Hepatocyte (in vitro differentiated cells): ENCODE results near the gene TRPT1. TPM values are rescaled to one million over a fixed set of nuclear protein-coding genes. Genes with fewer than 3 reads are reported as not detected.

ENCODE experiments used
- DNase-seq: peaks from one replicate; pipeline ENCODE4 v3.0.0-alpha.2; 2016; ENCODE audit warnings: low spot score
- H2AFZ ChIP-seq: fragments of 200-600 bp; sonication (generic); 2 replicates; pipeline ENCODE4 v1.6.0; 2016; ENCODE audit warnings: antibody characterized with exemption, mild to moderate bottlenecking
- H3K27ac ChIP-seq: fragments of 200-600 bp; sonication (generic); 2 replicates; pipeline ENCODE4 v1.5.1; 2016; ENCODE audit warnings: mild to moderate bottlenecking
- H3K27me3 ChIP-seq: fragments of 200-600 bp; sonication (generic); 2 replicates; pipeline ENCODE4 v1.6.1; 2016
- H3K36me3 ChIP-seq: fragments of 200-600 bp; sonication (generic); replicated peaks from 2 replicates; pipeline ENCODE4 v1.5.1; 2016; ENCODE audit warnings: low read depth; ENCODE audit not compliant: insufficient read depth
- H3K4me1 ChIP-seq: fragments of 200-600 bp; sonication (generic); 2 replicates; pipeline ENCODE4 v1.5.1; 2016; ENCODE audit warnings: mild to moderate bottlenecking, moderate library complexity; ENCODE audit not compliant: insufficient read depth
- H3K4me2 ChIP-seq: fragments of 200-600 bp; sonication (generic); 2 replicates; pipeline ENCODE4 v1.6.0; 2016
- H3K4me3 ChIP-seq: fragments of 200-600 bp; sonication (generic); 2 replicates; pipeline ENCODE4 v1.5.1; 2016; ENCODE audit warnings: mild to moderate bottlenecking
- H3K79me2 ChIP-seq: fragments of 200-600 bp; sonication (generic); 2 replicates; pipeline ENCODE4 v1.6.0; 2017; ENCODE audit warnings: mild to moderate bottlenecking
- H3K9me2 ChIP-seq: fragments of 200-600 bp; sonication (generic); replicated peaks from 2 replicates; pipeline ENCODE4 v1.6.0; 2017; ENCODE audit warnings: mild to moderate bottlenecking; ENCODE audit not compliant: insufficient read depth
- H3K9me3 ChIP-seq: fragments of 200-600 bp; sonication (generic); 2 replicates; pipeline ENCODE4 v1.5.1; 2016; ENCODE audit warnings: low read depth, mild to moderate bottlenecking
- H4K20me1 ChIP-seq: fragments of 200-600 bp; sonication (generic); 2 replicates; pipeline ENCODE4 v1.6.0; 2016; ENCODE audit warnings: mild to moderate bottlenecking; ENCODE audit not compliant: insufficient read depth, poor library complexity, severe bottlenecking
- CTCF ChIP-seq: fragments of 200-600 bp; sonication (generic); IDR thresholded peaks from 2 replicates; pipeline ENCODE4 v1.5.1; 2016; ENCODE audit warnings: antibody characterized with exemption, mild to moderate bottlenecking; ENCODE audit not compliant: poor library complexity
- EZH2 ChIP-seq: fragments of 200-600 bp; sonication (generic); IDR thresholded peaks from 2 replicates; pipeline ENCODE4 v1.6.1; 2016; ENCODE audit warnings: antibody characterized with exemption, mild to moderate bottlenecking, borderline replicate concordance
- EZH2phosphoT487 ChIP-seq: fragments of 200-600 bp; sonication (generic); IDR thresholded peaks from one replicate; pipeline ENCODE4 v1.6.1; 2018; ENCODE audit warnings: antibody characterized with exemption, mild to moderate bottlenecking, low read depth, moderate library complexity; ENCODE audit not compliant: unreplicated experiment, severe bottlenecking
- WGBS: methylation state at CpG from one replicate; pipeline ENCODE4 v1.1.6; 2016; ENCODE audit warnings: low lambda C conversion rate; ENCODE audit errors: missing lambda C conversion rate; 5-methylcytosine and 5-hydroxymethylcytosine counted together
- polyA plus RNA-seq: library from polyadenylated mRNA; unstranded; fragments of >200 nt; fragmentation: Nextera tagmentation; extraction: Ambion mirVana; gene quantifications from 2 replicates; pipeline ENCODE4 v1.2.1, GENCODE V29; 2016
- total RNA-seq: library from RNA; depleted of rRNA; stranded (reverse); fragments of >200 nt; gene quantifications from 2 replicates; pipeline ENCODE4 v1.2.3, GENCODE V29; 2014

The TRPT1 gene
- total and polyA plus RNA-seq, 2 experiments from 2014 or later: 52.8 to 55.5 TPM

GRCh38 chr11:64268893-64269539 lies 43.0 kb upstream of the TRPT1 start:
- Histone ChIP-seq H3K36me3 (no peaks in the 10 kb centered on the region), H3K4me1 (peaks cover 26% of the 10 kb centered on the region), H3K9me2 (no peaks in the 10 kb centered on the region), H3K4me3 (peak overlapping the region; percentile 15), H3K79me2 (peaks cover 18% of the 10 kb centered on the region), H3K4me2 (peak overlapping the region; percentile 83), H3K27ac (peak overlapping the region; percentile 87), H2AFZ (peak overlapping the region; percentile 43), H4K20me1 (no peaks in the 10 kb centered on the region), H3K27me3 (no peaks in the 10 kb centered on the region), H3K9me3 (no peaks in the 10 kb centered on the region)
- peak; percentile 70 for DNase-seq
- TF ChIP-seq CTCF (no peak), EZH2phosphoT487 (no peak), EZH2 (no peak)
- 1% methylated on average over 30 of the region's 34 CpGs for WGBS

DNA sequence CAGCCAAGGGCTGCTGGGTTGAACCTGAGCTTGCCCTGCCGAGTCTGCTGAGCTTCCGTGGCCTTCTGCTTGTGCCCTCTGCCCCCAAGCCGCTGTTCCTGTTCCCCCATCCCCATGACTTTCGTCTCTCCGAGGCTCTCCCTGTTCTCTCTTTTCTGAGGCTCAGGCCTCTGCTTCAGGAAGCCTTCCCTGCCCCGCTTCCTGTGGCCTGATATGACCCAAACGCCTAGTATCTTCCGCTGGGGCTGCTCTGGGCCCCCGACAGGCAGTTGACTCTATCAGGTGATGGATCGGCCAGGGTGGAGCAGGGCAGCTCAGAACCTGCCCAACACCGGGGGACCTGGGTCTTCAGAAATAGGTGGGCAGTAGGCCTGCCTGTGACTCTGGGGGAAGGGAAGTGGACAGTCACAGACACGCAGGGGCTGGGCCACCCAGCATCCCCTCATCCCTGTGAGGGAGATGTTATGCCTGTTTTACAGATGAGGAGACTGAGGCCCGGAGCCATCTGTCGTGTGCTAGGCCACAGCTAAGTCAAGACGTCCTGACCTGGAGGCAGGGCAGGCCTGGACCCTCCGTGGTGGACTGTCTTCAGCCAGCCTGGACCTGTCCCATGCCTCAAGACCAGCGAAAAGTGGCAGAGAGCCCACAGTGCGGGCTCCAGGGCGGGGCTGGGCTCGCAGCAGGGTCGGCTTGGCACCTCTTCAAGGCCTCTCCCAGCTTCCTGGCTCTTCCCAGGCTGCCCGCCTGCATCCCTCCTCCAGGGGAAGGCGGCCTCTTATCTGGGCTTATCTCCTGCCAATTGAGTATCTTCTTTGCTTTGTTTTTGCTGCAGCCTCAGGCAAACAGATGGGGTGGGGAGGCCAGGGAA lies 42.3 kb upstream of the TRPT1 start:
- peak; percentile 71 for DNase-seq

GRCh38 chr11:64267207-64267945 lies 41.4 kb upstream of the TRPT1 start:
- 92% methylated on average over 27 of the region's 27 CpGs for WGBS
- Histone ChIP-seq H2AFZ (no peak overlapping the region), H3K4me3 (no peak overlapping the region), H3K36me3 (no peaks in the 10 kb centered on the region), H3K27ac (peak overlapping the region; percentile 87), H3K9me3 (no peaks in the 10 kb centered on the region), H3K79me2 (peaks cover 8% of the 10 kb centered on the region), H3K4me2 (no peak overlapping the region), H3K4me1 (peaks cover 20% of the 10 kb centered on the region), H4K20me1 (no peaks in the 10 kb centered on the region), H3K9me2 (no peaks in the 10 kb centered on the region), H3K27me3 (no peaks in the 10 kb centered on the region)
- TF ChIP-seq CTCF: no peak
- TF ChIP-seq EZH2phosphoT487: no peak
- no peak for TF ChIP-seq EZH2
- DNase-seq: no peak

More for the DNA sequence above, 42.3 kb upstream of the TRPT1 start:
- TF ChIP-seq EZH2 (no peak), CTCF (no peak), EZH2phosphoT487 (no peak)
- no peaks in the 10 kb centered on the region for H3K27me3 ChIP-seq
- no peaks in the 10 kb centered on the region for H4K20me1 ChIP-seq
- peaks cover 26% of the 10 kb centered on the region for H3K4me1 ChIP-seq
- H2AFZ ChIP-seq: no peak overlapping the region
- H3K9me3 ChIP-seq: no peaks in the 10 kb centered on the region
- peaks cover 17% of the 10 kb centered on the region for H3K79me2 ChIP-seq
- H3K4me2 ChIP-seq: peak overlapping the region; percentile 83
- H3K27ac ChIP-seq: peak overlapping the region; percentile 87
- H3K36me3 ChIP-seq: no peaks in the 10 kb centered on the region
- H3K9me2 ChIP-seq: no peaks in the 10 kb centered on the region
- H3K4me3 ChIP-seq: peak overlapping the region; percentile 15
- WGBS: 63% methylated on average over 22 of the region's 23 CpGs
